Astrocyte (in vitro differentiated cells and primary cell): ENCODE measurements around the gene COL15A1. TPM values are rescaled to one million over a fixed set of nuclear protein-coding genes. Genes with fewer than 3 reads are reported as not detected.

Source experiments
- DNase-seq: peaks from one replicate; pipeline ENCODE4 v3.0.0-alpha.2; 2010; ENCODE audit warnings: low read depth
- FAIRE-seq: peaks from 2 replicates; lab custom pipeline; 2011; peaks lifted over from hg19 to GRCh38; lab: Jason Lieb, UNC
- H2AFZ ChIP-seq: 2 replicates; pipeline ENCODE4 v1.6.0; 2012; ENCODE audit warnings: low read depth, low read length, inconsistent platforms
- H3K27ac ChIP-seq: 2 replicates; pipeline ENCODE4 v1.5.1; 2011; ENCODE audit warnings: low read depth, low read length, inconsistent platforms
- H3K27me3 ChIP-seq: 2 replicates; pipeline ENCODE4 v1.6.0; 2011; ENCODE audit warnings: low read length, inconsistent platforms; ENCODE audit not compliant: insufficient read depth
- H3K36me3 ChIP-seq: 2 replicates; pipeline ENCODE4 v1.5.1; 2011; ENCODE audit warnings: low read length, inconsistent platforms; ENCODE audit not compliant: insufficient read depth
- H3K4me1 ChIP-seq: 2 replicates; pipeline ENCODE4 v1.5.1; 2011; ENCODE audit warnings: low read length, inconsistent platforms; ENCODE audit not compliant: insufficient read depth
- H3K4me2 ChIP-seq: 2 replicates; pipeline ENCODE4 v1.6.0; 2012; ENCODE audit warnings: low read length, inconsistent platforms
- H3K4me3 ChIP-seq: 2 replicates; pipeline ENCODE4 v1.5.1; 2011; ENCODE audit warnings: low read depth, mild to moderate bottlenecking, low read length, inconsistent platforms; ENCODE audit not compliant: insufficient read depth
- H3K79me2 ChIP-seq: 2 replicates; pipeline ENCODE4 v1.6.0; 2012; ENCODE audit warnings: mild to moderate bottlenecking, low read length, inconsistent platforms; ENCODE audit not compliant: insufficient read depth
- H3K9ac ChIP-seq: 2 replicates; pipeline ENCODE4 v1.6.0; 2012; ENCODE audit warnings: mild to moderate bottlenecking, low read length, inconsistent platforms
- H3K9me3 ChIP-seq: 2 replicates; pipeline ENCODE4 v1.5.1; 2012; ENCODE audit warnings: low read depth, mild to moderate bottlenecking, low read length, inconsistent platforms; ENCODE audit not compliant: insufficient read depth
- H4K20me1 ChIP-seq: 2 replicates; pipeline ENCODE4 v1.6.0; 2012; ENCODE audit warnings: low read length, inconsistent platforms; ENCODE audit not compliant: insufficient read depth
- H3K27ac Mint-ChIP-seq: one replicate; pipeline ENCODE4 v1.8.0; 2021; ENCODE audit warnings: mild to moderate bottlenecking, mixed read lengths; ENCODE audit not compliant: unreplicated experiment
- H3K27me3 Mint-ChIP-seq: one replicate; pipeline ENCODE4 v1.8.0; 2021; ENCODE audit warnings: low read depth, mixed read lengths; ENCODE audit not compliant: unreplicated experiment
- H3K36me3 Mint-ChIP-seq: one replicate; pipeline ENCODE4 v1.8.0; 2021; ENCODE audit warnings: low read depth, mixed read lengths; ENCODE audit not compliant: unreplicated experiment
- H3K4me1 Mint-ChIP-seq: one replicate; pipeline ENCODE4 v1.8.0; 2021; ENCODE audit warnings: low read depth, mixed read lengths; ENCODE audit not compliant: unreplicated experiment
- H3K4me3 Mint-ChIP-seq: one replicate; pipeline ENCODE4 v1.8.0; 2021; ENCODE audit warnings: mild to moderate bottlenecking, moderate library complexity, mixed read lengths; ENCODE audit not compliant: unreplicated experiment
- H3K9me3 Mint-ChIP-seq: one replicate; pipeline ENCODE4 v1.8.0; 2021; ENCODE audit warnings: mild to moderate bottlenecking, mixed read lengths; ENCODE audit not compliant: unreplicated experiment
- CTCF ChIP-seq: IDR thresholded peaks from 2 replicates; pipeline ENCODE4 v1.5.1; 2011; ENCODE audit warnings: low read depth, mild to moderate bottlenecking, inconsistent platforms, low read length, moderate library complexity; ENCODE audit not compliant: insufficient read depth
- EZH2 ChIP-seq: IDR thresholded peaks from 2 replicates; pipeline ENCODE4 v1.6.1; 2012; ENCODE audit warnings: mild to moderate bottlenecking, low read length, inconsistent platforms; ENCODE audit not compliant: insufficient read depth
- total RNA-seq: library from RNA; stranded (reverse); gene quantifications from 2 replicates; pipeline ENCODE4 v1.2.1, GENCODE V29; 2021

Gene COL15A1
- total RNA-seq, 1 donor from 2014 or later: 5.6 TPM

GRCh38 chr9:99026271-99026955, 82.7 kb downstream of the COL15A1 start:
- Mint-ChIP-seq H3K9me3 (peaks cover 7% of the 10 kb centered on the region), H3K27me3 (peaks cover 6% of the 10 kb centered on the region), H3K4me3 (peak overlapping the region; percentile 29), H3K36me3 (peaks cover 3% of the 10 kb centered on the region), H3K27ac (no peak overlapping the region), H3K4me1 (peaks cover 41% of the 10 kb centered on the region)
- no peaks in the 10 kb centered on the region for H3K9me3 ChIP-seq
- TF ChIP-seq EZH2: no peak
- TF ChIP-seq CTCF: no peak
- H3K27me3 ChIP-seq: no peaks in the 10 kb centered on the region
- H3K4me1 ChIP-seq: peaks cover 13% of the 10 kb centered on the region
- DNase-seq (no peak), FAIRE-seq (no peak)
- no peaks in the 10 kb centered on the region for H3K36me3 ChIP-seq
- no peaks in the 10 kb centered on the region for H4K20me1 ChIP-seq
- H3K79me2 ChIP-seq: no peaks in the 10 kb centered on the region
- H3K27ac ChIP-seq: no peak overlapping the region
- H2AFZ ChIP-seq: no peak overlapping the region
- no peak overlapping the region for H3K4me2 ChIP-seq
- no peak overlapping the region for H3K9ac ChIP-seq
- no peak overlapping the region for H3K4me3 ChIP-seq

DNA sequence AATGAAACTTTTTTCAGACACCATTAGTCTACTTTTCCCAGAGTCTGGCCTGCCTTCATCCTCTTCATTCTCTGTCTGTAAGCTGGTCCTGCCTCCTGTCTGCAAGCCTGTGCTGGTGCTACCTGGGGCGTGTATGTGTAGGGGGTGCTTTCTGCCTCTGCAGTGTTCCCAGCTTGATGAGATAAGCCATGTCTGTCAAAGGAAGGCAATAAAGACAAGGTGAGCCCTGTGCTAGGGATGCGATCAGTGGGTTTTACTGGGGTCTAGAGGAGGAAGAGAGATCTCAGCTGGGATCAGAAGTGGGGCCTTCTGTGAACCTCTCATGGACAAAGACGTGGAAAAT, 83.2 kb downstream of the COL15A1 start:
- H3K4me3 ChIP-seq: no peak overlapping the region
- no peak overlapping the region for H3K9ac ChIP-seq
- no peaks in the 10 kb centered on the region for H3K79me2 ChIP-seq
- Mint-ChIP-seq H3K4me3 (peak overlapping the region; percentile 20), H3K27me3 (peaks cover 2% of the 10 kb centered on the region), H3K9me3 (peaks cover 5% of the 10 kb centered on the region), H3K27ac (no peak overlapping the region), H3K36me3 (peaks cover 3% of the 10 kb centered on the region), H3K4me1 (peaks cover 39% of the 10 kb centered on the region)
- H3K4me1 ChIP-seq: peaks cover 13% of the 10 kb centered on the region
- H4K20me1 ChIP-seq: no peaks in the 10 kb centered on the region
- DNase-seq (no peak), FAIRE-seq (no peak)
- no peaks in the 10 kb centered on the region for H3K27me3 ChIP-seq
- no peak overlapping the region for H3K4me2 ChIP-seq
- H3K27ac ChIP-seq: no peak overlapping the region
- TF ChIP-seq EZH2: no peak
- no peak for TF ChIP-seq CTCF
- no peaks in the 10 kb centered on the region for H3K36me3 ChIP-seq
- H2AFZ ChIP-seq: no peak overlapping the region
- no peaks in the 10 kb centered on the region for H3K9me3 ChIP-seq

DNA sequence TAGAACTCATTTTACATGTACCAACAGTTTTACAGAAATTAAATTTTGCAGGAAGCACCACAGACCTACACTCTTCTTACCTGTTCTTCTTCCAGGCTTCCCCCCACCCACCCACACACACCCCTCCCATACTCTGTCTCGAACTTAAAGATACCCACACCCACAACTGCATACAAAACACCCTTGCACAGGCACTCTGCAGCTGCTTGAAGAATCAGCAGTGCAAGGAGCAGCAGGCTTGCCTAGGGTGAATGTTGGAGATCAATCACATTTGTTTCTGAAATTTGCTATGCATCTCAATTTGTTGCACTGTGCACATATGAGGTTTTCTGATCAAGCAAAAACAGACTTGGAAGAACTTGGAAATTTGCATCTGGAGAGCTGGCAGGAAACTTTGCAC, 83.7 kb downstream of the COL15A1 start:
- Histone ChIP-seq H3K4me1 (peaks cover 13% of the 10 kb centered on the region), H3K79me2 (no peaks in the 10 kb centered on the region), H3K4me2 (no peak overlapping the region), H4K20me1 (no peaks in the 10 kb centered on the region), H3K27me3 (no peaks in the 10 kb centered on the region), H3K9ac (no peak overlapping the region), H3K27ac (no peak overlapping the region), H3K36me3 (no peaks in the 10 kb centered on the region), H2AFZ (no peak overlapping the region), H3K9me3 (no peaks in the 10 kb centered on the region), H3K4me3 (no peak overlapping the region)
- no peak overlapping the region for H3K27ac Mint-ChIP-seq
- peaks cover 1% of the 10 kb centered on the region for H3K27me3 Mint-ChIP-seq
- H3K4me3 Mint-ChIP-seq: no peak overlapping the region
- H3K9me3 Mint-ChIP-seq: peaks cover 5% of the 10 kb centered on the region
- FAIRE-seq (no peak), DNase-seq (no peak)
- H3K4me1 Mint-ChIP-seq: peaks cover 38% of the 10 kb centered on the region
- H3K36me3 Mint-ChIP-seq: peaks cover 3% of the 10 kb centered on the region
- TF ChIP-seq EZH2 (no peak), CTCF (no peak)
